Uterus (tissue), 2 donors: ENCODE results near the gene STX2.

Experiments
- POLR2A ChIP-seq, 2 donors: fragments of 450-650 bp; IDR thresholded peaks; one replicate each; pipeline ENCODE4 v1.6.1; 2016; ENCODE audit warnings: antibody characterized with exemption in 2 of 2, mild to moderate bottlenecking in 1 of 2, moderate library complexity in 1 of 2
- TF ChIP-seq, protein P1 (sequence below), 4 experiments: fragments of 200-600 bp in 2 of 4; fragments of 450-650 bp in 2 of 4; sonication (generic) in 2 of 4; IDR thresholded peaks; one replicate each; pipeline ENCODE4 v1.5.1; 2016 to 2019; ENCODE audit warnings: antibody characterized with exemption in 4 of 4, mild to moderate bottlenecking in 2 of 4, moderate library complexity in 1 of 4

DNA sequence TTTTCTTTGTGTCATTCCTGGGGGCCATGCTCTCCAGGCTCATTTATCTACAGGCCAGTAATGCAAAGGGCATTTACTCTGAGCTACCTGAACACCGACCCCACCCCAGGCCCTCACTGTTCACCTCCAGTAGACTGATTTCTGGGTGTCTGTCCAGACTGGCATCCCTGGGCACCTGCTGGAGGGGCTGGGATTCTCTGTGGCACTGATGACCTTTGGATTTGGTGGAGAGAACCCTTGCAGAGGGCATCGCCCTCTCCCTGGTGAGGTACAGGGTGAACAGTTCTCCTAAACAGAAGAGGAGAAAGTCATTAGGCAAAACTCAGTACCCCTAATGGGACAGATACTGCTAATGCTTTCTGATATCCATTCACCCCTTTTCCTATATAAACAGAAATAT lies 95.9 kb downstream of the STX2 start:
- TF ChIP-seq POLR2A (IDR thresholded peaks at IDR 0.05), result no peak
- TF ChIP-seq, protein P1, sequence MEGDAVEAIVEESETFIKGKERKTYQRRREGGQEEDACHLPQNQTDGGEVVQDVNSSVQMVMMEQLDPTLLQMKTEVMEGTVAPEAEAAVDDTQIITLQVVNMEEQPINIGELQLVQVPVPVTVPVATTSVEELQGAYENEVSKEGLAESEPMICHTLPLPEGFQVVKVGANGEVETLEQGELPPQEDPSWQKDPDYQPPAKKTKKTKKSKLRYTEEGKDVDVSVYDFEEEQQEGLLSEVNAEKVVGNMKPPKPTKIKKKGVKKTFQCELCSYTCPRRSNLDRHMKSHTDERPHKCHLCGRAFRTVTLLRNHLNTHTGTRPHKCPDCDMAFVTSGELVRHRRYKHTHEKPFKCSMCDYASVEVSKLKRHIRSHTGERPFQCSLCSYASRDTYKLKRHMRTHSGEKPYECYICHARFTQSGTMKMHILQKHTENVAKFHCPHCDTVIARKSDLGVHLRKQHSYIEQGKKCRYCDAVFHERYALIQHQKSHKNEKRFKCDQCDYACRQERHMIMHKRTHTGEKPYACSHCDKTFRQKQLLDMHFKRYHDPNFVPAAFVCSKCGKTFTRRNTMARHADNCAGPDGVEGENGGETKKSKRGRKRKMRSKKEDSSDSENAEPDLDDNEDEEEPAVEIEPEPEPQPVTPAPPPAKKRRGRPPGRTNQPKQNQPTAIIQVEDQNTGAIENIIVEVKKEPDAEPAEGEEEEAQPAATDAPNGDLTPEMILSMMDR (IDR thresholded peaks at IDR 0.05), result no peak
